ENCODE data around the gene SPSB3.

SPSB3 gene

DNA sequence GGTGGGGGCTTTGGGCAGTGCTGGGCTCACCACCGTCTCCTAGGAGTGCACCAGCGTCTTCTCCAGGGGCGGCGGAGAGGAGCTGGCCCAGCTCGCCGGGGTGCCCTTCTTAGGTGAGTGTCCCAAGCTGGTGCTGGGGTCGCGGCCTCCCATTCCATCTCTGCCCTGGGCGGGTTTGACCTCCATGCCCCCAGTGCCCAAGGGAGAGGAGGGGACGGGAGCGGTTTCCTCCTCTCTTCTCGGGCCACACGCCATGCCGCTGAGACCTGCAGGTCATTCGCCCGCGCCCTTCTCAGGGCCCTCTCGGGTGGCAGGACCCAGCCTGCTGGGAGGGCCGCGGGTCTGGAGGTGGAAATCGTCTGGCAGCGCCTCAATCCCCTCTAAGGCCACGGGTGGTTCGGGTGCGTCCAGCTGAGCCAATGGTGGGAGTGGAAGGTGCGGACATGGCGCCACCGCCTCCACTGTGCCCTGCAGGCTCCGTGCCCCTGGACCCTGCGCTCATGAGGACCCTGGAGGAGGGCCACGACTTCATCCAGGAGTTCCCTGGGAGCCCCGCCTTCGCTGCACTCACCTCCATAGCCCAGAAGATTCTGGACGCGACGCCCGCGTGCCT, 5.8 kb upstream of the SPSB3 start:
- DNase-seq: no peak

- no peak for DNase-seq
These were observed 5.1 kb upstream of the SPSB3 start for GRCh38 chr16:1787322-1788094.

- DNase-seq: no peak
These were observed 4.6 kb upstream of the SPSB3 start for GRCh38 chr16:1787056-1787321.

- DNase-seq: no peak
These were observed 4.1 kb upstream of the SPSB3 start for GRCh38 chr16:1786242-1787055.

DNA sequence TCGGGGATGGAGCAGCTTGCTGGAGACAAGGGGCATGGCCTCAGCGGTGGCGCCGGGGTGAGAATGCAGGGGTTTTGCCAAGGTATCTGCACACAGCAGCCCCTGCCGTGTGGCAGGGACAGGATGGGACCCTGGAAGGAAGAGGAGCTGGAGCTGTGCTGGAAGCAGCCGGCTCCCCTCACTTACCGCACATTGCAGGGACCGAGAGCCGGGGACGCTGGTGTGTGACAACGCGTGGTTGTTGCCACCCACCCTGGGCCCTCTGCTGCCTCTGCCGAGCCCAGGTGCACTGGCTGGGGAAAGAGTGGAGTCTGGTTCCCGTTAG, 3.4 kb upstream of the SPSB3 start:
- no peak for DNase-seq

DNA sequence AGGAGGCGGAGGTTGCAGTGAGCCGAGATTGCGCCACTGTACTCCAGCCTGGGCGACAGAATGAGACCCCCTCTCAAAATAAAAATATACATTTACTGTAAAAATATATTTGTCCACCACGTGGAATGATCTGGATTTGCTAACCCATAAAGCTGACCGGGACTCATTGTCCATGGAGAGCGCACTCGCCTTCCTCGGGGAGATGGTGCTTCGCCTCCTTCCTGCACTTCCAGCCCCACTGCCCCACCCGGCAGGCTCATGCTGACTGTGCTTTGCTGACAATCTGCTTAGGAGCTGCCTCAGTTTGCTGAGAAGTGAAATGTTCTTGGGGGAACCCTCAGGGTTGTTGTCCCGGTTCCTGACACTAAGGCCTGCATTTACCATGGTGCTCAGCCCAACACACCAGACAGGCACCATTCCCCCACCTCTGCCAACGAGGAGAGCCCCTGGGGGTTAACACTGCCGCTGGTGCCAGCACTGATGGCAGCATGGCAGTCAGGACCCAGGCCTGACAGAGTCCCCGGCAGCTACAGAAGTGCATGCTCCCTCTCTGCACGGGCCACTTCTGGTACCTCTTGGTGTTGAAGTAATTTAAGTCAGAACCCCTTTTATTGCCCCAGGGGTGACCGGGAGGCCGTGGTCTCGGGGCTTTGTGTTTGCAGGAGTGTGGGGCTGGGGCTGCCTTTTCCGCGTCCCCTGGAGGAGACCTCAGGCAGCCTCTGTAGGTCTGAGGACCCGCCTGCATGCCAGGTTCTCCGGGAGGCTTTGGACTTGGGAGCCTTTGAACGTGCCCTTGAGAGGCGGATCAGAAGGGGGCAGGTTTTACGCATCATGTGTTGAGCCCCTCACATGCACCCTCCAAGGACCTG, 2.8 kb upstream of the SPSB3 start:
- DNase-seq: no peak

DNA sequence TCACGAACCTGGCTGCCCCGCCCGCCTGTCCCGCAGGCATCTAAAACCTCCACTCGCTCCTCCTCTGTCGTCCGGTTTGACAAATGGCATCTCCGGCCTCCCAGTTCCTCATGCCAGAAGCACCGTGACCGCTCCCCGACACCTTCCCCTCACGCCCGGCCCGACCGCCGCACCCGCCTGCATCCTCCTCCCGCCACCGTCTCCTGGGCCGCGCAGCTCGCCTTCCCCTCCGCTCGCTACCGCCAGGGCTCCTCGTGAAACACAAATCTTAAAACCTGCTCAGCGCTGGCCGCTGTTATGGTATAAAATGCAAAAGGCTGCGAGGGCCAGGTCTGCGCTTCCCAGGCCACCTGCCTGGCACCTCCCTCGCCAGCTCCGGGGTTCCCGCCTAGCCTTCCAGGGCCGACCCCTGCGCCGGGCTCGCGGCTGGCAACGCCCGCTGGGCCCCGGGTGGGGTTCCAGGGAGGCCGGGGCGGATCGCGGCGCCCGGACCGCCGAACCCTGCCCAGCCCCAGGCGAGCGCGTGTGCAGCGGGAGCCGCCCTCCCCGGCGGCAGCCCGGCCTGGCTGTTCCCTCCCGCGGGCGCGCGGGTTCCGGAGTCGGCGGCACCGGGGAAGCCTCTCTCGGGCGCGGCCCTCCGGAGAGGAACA, 488 bp downstream of the SPSB3 start:
- DNase-seq: no peak

- DNase-seq: no peak
These were observed 1.1 kb downstream of the SPSB3 start for GRCh38 chr16:1781254-1781653.

DNA sequence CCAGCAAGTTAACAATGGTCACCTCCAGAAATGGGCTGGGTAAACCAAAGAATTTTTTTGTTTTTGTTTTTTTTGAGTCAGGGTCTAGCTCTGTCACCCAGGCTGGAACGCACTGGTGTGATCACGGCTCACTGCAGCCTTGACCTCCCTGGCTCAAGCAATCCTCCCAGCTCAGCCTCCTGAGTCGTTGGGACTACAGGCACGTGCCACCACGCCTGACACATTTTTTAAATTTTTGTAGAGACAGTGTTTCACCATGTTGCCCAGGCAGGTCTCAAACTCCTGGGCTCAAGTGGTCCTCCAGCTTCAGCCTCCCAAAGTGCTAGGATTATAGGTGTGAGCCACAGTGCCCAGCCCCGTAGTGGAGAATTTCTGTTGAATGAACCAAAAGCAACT, 1.7 kb downstream of the SPSB3 start:
- no peak for DNase-seq

GRCh38 chr16:1779741-1780676, 2.4 kb downstream of the SPSB3 start:
- DNase-seq: no peak

DNA sequence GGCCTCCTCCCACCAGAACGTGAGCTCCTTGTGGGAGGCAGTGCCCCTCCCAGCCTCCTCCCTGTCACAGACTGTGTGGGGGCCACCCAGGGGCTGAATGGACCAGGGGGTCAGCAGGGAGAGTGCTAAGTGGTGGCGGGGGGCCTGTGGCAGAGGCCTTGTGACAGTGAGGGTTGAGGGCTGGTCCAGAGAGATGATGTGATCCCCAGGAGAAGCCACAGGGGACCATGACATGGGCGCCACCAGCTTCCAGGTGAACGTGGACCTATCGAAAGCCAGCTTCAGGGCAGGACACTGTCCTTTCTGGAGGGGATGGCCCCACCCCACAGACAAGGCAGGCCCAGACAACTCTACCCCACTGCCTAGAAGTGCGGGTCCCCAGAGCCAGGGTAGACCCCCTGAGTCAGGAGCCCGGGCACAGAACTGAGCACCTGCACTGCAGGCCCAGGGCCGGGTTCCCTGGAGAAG, 3.1 kb downstream of the SPSB3 start:
- no peak for DNase-seq

DNA sequence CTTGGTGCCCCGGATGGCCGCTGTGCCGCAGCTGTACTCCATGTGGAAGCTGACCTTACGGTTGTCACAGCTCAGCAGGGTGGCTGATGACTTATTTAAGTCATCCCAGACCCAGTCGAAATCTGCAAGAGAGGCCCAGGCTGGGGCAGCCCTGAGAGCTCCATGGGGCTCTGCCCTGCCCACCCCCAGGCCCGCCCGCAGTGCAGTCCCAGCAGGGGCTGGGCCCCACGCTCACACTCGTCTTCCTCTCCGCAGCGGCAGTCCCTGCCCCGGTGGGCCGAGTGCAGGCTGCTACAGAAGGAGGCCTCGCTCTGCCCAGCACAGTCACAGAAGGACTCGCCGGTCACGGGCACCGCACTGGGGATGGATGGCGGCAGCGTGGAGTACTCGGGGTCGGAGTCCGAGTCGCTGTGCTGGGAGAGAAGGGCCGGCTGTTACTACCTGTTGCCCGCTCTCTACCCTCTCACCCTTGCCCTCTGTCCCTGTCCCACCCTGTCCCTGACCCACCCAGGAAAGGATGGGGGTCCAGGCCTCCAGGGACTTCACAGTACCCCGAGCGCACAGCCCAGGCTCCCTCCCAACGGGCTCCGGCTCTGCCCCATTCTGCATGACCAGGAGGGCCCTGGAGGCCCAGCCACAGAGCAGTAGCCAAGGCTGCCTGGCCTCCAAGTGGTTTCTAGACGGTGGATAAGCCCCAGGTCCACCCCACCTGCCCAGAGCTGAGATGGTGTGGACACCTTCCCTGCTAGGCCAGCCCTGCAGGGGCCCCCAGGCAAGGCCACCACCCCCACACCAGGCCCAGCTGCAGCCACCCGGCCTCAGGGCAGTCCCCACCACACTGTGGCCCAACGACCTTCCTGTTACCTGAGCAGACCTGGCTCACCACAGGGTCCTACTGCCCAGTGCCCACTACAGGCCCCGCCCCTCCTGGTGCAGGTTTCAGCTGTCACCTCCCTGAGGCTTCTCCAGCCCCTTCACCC, 3.9 kb downstream of the SPSB3 start:
- no peak for DNase-seq

DNA sequence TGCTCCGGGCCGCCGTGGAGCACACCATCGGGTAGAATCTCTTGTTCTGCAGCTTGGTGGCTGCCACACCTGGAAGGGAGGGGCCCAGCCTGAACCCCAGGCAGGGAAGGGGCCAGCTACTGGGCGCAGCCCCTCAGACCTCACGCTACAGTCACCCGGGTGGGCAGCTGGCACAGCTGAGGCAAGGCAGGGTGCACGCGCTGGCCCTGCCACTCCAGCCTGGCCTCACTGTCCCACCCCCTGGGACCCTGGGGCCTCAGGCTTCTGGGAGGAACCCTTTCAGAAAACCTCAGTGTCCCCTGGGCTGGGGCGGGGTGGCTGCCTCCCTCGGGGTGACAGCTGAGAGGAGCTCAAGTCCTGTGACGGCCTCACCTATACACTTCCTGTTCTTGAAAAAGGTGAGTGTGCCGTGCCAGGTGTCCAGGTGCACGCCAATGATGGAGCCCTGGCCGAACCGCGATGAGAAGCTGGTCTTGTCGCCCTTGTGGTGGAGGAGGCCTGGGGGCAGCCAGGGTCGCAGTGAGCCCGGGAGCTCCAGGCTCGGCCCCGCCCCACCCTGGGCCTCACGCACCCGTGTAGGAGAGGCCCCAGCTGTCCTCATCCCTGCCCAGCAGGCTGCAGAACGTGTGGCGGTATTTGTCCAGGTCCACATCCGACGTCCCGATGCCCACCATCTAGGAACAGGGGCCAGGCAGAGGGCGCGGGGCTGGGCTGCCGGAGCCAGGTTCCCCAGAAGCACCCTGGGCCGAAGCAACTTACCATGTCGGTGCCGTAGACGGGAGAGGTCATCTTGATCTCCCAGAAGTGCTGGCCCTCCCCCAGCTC, 4.8 kb downstream of the SPSB3 start:
- no peak for DNase-seq

GRCh38 chr16:1776991-1777374, 5.4 kb downstream of the SPSB3 start:
- no peak for DNase-seq

DNA sequence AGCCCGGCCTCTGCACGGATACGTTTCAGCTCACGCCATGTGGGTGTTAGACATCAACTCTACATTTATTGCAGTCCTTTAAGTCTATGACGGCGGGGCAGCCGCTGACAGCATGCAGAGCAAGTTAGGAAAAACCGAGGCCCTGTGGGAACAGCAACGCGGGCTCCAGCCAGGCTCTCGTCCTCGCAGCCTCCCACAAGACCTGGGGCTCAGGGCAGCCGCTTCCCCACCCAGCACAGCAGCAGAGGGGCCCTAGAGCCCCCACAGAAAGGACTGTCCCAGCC, 5.8 kb downstream of the SPSB3 start:
- DNase-seq: no peak

DNA sequence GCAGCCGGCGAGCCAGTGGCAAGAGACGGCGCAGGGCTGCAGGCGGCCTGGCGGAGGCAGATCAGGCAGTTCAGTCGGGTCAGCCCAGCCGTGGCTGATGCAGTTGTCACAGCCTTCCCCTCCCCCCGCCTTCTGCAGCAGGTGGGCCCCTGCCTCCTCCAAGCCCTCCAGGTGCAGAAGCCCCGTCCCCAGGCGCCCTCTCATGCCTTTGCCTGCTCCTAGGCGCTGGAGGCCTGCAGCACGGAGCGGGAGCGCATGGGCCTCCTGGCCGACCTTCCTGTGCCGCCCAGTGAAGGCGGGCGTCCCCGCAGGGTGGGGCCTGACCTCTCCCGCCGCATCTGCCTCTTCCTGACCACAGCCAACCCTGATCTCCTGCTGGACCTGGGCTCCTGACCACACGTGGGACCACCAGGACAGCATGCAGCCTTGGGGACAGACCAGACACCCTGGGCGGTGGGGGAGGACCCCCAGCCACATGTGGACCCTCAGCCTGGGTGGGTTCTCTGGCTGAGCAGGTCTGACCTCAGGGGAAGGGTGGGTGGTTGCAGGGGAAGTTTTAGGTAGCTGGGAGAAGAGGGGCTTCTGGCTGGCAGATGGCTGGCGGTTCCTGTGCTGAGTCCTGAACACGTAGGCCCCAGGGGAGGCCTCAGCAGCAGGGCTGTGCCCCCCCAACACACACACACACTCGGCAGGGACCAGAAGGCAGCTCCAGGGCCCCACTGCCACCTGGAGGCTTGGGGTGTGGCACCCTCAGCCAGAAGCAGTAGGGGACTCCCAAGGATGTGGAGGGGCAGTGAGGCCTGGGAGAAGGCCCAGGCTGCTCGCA, 6.3 kb downstream of the SPSB3 start:
- no peak for DNase-seq

DNA sequence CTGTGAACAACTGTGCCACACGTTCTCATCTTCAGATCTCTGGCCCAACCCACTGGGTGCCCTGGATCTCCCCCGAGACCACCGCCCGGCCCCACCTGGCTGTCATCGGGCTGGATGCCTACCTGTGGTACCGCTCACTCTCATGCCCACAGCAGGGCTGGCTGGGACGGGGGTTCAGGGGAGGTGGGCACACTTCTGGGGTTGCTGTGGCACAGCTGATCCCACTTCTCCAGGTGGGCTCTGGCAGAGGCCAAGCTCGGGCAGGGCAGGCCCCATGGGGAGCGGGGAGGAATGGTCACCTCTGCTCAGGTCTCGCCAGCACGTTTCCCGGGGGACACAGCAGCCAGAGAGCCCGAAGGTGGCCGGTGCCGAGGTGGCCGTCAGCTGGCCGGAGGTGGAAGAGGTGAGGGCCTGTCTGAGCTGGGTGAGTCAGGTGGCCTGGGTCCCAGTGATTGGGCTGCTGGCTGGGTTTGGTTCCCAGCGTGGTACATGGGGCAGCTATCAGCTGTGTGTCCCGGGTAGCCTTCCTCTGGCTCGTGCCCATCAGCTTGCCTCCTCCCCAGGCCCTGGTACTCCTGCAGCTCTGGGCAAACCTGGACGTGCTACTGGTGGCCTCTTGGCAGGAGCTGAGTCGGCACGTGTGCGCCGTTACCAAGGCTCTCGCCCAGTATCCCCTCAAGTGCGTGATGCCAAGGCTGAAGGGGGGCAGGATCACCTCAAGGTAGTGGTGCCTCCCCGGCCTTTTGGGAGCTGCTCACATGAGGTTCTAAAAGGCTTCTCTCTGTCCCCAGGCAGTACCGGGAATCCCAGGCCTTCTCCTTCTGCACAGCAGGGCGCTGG, 7.1 kb downstream of the SPSB3 start:
- DNase-seq: no peak

DNA sequence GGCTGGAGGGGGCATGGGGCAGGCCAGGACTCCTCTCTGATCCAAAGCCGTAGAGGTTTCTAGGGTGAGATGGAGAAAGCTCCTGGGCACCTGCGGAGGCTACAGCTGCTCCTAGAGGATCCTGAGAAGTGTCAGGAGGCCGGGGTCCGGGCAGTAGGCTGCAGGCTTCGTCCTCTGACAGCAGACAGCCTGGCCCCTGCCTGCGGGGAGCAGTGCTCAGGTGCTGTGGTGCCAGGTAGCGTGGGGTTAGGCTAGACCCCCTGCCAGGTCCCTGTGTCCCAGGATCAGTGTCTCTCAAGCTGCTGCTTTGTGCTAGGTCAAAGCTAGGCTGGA, 8.0 kb downstream of the SPSB3 start:
- DNase-seq: no peak
